SKM-1 (cell line): Measurements from ENCODE around the gene RPL11.
"Not testable (repeated sequence)": the region's sequence is repeated elsewhere in the genome, so short reads cannot be mapped to it uniquely, and the experiment has no call there.

Experiments used
- DNase-seq: peaks from one replicate; lab custom pipeline; 2025; ENCODE audit not compliant: unreplicated experiment; lab: John Stamatoyannopoulos, UW

The RPL11 gene

DNA sequence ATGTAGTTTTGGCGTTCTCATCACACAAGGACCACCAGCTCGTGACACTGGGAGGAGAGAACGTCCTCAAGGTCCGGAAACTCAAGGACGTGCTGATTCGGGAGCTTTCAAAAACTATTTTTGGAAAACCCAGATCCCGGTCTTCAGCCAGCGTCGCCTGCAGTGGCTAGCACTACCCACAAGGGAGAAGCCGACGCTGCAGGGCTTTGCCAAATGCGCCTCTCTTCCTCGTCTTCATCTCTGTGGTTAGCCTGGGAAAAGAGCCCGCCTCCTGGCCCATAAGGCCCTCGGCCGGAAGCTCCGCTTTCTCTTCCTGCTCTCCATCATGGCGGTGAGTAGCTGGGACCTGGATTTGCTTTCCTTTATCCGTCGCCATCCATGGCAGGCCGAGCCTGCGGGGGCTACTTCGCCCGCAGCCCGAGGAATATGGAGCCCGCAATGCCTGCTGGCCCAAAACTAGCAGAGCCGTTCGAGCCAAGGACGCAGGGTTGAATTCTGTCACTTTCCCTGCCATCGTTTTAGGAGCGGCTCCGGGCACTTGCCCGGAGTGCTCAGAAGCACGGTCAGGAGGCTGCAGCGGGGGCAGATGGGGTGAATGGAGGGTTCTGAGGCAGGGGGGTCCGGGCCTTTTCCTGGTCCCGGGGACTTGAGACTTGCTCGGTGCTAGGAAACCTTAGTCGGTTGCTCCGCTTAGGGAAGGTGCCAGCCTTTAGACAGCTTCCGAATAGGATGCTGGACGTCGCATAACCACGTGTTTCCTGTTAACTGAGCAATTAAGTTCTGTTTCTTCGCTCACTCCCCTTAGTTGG lies at the start of gene RPL11:
RPL11 (plus strand) TSS at position 308 of the 809 bp plus-strand sequence; CDS start at position 326, 18 bp downstream.
- peak; percentile 89 for DNase-seq

DNA sequence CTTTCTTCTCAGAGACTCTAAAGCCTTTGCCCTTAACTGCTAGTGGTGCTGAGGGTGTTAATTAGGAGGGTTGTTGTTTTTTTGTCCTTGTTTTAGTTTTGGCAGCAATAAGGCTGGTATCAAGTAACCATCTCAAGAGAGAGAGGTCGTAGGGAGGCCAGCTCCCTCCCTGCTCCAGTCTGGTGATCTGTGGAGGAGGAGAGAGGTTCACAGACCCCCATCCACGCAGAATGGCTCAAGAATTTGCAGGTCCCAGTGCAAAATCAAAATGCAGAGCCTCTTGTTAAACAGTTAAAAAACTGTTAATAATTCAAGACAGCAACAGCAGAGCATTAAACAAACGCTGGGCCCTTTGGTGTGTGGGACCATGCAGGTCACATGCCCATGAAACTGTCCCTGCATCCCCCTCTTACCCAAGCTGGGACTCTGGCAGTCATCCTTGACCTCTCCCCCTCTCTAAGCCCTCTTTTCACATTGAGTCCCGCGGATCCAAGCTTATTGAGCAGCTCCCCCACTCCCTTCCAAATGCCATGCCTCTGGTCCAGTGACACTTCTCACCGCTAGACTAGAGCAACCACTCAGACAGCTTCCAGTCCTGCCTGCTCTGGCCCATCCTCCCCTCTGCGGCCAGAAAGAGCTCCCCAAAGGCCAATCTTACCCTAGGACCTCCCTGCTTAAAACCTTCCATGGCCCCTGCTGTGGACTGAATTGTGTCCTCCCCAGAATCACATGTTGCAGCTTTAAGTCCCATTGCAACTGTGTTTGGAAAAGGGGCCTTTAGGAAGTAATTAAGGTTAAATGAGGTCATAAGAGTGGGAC lies 47.7 kb upstream of the RPL11 start:
- no peak for DNase-seq

DNA sequence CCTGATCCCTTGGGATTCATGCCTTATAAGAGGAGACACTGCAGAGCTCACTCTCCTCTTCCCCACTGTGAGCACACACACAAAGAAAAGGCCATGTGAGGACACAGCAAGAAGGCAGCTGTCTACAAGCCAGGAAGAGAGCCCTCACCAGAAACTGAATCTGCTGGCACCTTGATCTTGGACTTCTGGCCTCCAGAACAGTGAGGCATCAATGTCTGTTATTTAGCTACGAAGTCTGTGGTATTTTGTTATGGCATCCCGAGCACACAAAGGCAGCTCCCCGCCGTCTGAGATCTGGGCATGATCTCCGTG lies 47.1 kb upstream of the RPL11 start:
- no peak for DNase-seq

DNA sequence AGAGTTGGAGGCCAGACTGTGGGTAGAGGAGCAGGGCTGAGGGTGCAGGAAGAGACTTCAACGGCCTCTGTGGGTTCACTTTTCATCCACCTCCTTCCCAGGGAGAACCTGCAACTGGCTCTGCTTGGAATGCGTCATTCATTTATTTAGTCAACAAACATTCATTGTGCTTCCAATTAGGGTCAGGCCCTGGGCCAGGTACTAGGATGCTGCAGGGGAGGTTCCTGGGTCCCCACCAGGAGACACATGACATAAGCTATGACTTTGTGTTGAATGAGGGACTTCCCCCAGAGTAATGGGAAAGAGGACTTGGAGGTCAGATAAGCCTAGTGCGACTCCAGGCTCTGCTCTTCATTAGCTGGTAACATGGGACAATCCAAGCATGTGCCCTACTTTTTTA lies 46.3 kb upstream of the RPL11 start:
- DNase-seq: no peak

DNA sequence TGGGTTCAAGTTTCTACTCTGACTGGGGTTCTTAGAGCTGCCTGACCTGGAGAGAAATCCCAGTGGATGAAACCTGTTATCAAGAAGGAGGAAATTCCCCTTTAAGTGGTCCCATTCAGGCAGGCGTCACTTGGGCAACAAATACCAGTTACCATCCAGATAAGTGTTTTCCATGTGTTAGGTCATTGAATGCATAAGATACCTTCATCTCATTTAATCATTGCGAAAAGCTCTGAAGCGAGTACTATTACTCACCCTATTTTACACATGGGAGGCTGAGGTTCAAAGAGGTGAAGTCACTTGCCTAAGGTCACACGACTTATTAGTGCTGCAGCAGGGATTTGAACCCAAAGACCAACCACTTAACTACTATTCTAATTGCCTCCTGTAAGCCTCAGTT lies 45.5 kb upstream of the RPL11 start:
- no peak for DNase-seq

DNA sequence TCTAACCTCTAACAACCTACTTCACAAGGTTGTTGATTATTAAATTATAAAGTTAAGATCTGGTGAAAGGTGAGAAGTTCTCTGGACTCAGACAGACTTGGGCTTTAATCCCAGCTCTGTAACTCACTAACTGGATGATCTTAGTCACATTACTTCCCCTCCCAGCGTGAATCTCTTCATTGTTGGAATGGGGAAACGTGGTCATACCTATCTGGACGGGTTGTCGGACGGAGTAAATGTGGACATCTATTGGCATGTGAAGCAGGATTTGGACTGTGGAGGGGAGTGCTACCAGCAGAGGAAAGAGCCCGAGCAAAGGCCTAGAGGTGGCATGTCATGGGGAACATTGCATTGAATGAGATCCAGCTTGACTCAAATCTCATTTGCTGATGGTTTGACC lies 45.1 kb upstream of the RPL11 start:
- DNase-seq: no peak

DNA sequence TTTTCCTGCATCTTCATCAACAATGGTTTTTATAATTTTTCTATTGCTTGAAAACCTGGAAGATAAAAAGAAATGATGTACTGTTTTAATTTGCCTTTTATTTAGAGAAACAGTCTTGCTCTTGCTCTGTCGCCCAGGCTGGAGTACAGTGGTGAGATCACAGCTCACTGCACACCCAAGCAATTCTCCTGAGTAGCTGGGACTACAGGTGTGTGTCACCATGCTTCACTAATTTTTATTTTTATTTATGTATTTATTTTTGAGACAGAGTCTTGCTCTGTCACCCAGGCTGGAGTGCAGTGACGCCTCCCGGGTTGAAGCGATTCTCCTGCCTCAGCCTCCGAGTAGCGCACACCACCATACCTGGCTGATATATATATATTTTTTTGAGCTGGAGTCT lies 43.0 kb upstream of the RPL11 start:
- no peak for DNase-seq

DNA sequence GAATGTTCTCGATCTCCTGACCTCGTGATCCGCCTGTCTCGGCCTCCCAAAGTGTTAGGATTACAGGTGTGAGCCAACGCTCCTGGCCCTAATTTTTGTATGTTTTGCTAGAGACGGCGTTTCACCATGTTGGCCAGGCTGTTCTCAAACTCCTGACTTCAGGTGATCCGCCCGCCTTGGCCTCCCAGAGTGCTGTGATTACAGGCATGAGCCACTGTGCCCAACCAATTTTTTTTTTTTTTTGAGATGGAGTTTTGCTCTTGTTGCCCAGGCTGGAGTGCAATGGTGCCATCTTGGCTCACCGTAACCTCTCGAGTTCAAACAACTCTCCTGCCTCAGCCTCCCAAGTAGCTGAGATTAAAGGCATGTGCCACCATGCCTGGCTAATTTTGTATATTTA lies 42.4 kb upstream of the RPL11 start:
- not testable (repeated sequence) for DNase-seq

DNA sequence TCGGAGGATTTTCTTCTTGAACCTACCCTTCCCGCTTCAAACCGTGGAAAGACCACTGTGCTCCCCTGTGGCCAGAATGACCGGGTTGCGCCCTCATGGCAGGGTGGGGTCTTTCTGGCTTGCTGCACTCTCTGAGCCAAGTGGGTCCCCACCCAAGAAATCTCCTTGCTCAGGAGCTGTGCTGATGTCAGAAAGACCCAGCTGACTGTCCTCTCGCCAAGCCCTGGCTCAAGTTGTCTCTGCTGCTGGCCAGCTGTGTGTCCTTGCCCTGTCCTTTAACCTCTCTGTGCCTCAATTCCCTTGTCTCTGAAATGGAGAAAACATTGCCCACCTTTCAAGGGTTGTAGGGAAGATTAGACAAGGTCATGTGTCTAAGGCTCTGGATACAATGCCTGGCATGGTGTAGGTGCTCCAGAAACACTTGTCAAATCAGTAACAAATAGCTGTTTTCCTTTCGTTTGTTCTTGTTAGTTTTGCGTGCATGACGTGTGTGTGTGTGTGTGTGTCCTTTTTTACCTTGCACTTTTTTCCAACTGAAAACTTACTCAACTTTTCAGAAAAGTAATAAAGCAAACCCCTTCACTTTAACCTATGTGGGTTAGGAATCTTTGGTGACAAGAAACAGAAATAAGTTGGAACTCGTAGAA lies 41.1 kb upstream of the RPL11 start:
- DNase-seq: no peak

DNA sequence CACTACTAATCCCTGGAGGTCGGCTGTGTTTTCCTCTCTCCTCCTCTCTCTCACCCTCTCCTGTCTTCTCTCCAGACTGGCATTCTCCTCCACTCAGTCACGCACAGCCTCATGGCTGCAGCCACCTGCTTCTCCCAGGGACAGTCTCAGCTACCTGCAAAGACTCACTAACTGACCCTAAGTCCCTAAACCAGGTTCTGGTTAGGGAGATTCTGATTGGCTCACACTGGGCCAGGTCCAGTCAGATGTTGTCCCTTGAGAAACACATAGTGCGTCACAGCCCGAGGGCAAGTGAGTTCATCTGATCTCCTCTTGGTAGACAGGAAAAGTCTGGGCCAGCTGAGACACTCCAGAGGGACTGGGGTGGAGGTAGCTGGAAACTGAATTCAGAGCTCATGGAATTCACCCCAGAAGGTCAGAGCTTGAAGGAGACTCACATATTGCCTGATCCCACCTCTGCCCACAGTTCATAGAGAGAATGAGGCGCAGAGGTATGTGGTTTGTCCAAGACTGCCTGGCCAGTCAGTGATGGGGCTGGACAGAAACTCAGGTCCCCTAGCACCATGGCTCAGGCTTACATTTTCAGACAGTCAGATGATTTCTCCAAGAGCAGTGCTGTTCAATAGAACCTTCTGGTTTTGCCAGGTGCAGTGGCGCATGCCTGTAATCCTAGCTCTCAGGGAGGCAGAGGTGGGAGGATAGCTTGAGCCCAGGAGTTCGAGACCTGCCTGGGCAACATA lies 40.4 kb upstream of the RPL11 start:
- DNase-seq: no peak

DNA sequence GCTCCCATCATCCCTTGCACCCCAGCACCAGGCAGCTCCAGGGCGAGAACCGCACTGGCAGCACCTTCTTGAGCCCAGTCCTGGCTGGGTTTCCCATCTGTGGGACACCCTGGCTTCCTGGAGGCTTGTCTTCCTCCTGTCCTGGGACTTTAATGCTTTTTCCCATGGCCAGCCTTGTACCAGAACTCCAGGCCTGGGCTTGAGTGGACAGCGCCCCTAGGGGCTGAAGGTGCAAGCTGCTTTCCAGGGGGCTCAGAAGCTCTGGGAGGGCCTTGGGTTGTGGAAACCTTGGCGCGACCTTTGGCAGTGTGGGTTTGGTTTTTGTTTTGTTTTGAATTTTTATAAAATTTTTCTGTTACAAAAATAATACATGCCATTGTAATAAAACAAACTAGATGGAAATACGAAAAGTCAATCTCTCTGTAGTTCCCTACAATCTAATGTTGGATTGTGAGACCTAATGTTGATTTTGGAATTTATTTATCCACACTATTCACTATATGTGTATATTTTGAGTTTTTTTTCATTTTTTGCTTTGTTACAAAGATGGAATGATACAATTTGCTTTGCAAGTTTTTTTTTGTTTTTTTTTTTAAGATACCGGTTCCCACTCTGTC lies 33.8 kb upstream of the RPL11 start:
- peak; percentile 7 for DNase-seq

DNA sequence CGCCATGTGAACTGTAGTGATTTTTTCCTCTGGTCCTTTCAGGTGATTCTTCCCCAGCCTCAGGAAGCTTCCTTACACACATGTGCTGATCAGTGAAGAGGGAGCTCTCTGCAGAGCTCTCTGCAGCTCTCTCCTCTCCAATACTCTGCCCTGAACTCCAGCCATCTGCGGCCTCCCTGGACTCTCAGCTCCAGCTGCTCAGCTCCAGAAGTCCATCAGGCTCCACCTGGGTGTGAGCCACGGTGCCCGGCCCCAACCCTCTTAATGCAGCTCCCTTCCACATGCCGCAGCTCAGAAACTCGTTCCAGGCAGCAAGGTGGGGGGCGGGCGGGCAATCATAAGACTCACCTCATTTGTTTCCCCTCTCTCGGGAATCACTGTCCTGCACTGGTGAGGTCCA lies 30.9 kb upstream of the RPL11 start:
- no peak for DNase-seq

DNA sequence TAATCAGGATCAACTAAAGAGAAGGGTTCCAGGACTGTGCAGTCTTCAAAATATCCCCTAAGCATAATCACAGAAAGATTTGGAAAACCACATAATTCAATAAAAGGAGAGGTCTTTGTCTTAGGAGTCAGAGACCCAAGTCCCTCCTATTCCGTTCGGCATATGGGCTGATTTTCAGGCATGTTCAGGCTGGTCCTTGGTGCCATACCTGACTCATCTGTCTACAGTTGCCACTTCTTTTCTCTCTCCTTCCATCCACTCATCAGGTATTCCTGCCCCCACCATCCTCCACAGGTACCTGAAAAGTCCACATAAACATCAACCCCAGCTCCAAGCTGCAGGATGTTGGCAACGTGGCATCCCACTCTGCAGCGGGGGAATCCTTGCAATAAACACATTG lies 29.7 kb upstream of the RPL11 start:
- DNase-seq: no peak

DNA sequence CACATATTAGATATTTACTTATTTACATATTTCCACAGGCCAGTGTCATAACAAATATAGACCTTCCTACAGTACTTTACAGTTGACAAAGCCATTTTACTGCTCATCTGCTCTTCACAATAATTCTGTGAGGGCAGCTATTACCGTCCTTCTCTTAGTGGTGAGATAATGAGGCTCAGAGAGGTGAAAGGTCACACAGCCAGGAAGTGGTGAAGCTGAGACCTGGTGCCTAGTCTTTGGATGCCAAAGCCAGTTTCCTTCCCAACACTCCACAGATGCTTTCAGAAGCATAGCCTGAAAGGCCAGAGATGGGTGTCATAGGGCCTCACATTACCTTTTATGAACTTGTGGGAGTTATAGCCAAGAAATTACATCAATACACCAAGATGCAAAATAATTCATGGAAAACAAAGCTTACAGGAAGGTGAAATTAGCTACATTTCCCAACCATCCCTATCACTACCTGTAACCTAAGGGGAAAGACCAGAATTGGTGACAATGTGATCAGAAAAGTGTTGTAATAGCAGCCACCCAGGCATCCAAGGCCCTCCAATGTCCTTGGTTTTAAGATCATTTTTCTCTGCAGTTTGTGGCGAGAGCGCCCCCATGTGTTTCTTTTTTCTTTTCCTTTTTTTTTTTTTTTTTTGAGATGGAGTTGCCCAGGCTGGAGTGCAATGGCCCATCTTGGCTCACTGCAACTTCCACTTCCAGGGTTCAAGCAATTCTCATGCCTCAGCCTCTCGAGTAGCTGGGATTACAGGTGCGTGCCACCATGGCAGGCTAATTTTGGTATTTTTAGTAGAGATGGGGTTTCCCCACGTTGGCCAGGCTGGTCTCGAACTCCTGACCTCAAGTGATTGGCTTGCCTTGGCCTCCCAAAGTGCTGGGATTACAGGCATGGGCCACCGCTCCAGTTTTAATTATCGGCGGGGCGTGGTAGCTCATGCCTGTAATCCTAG lies 26.5 kb upstream of the RPL11 start:
- peak; percentile 2 for DNase-seq

DNA sequence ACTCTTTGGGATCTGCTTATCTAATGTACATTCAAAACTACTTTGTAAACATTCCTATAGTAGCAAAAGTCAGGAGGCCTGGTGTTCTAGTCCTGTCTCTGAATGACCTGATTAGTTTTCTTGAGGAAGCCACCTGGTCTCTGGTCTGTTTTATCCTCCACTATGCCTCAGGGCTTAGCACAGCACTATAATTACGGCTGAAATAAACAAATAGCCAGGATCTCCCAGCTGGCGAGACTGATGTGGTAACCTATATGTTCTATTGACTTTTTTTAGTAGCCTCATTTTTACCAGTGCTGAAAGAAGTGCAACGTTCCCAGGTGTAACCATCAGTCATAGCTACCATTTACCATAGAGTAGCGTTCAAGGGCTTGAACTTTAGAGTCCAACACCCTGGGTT lies 24.2 kb upstream of the RPL11 start:
- no peak for DNase-seq

DNA sequence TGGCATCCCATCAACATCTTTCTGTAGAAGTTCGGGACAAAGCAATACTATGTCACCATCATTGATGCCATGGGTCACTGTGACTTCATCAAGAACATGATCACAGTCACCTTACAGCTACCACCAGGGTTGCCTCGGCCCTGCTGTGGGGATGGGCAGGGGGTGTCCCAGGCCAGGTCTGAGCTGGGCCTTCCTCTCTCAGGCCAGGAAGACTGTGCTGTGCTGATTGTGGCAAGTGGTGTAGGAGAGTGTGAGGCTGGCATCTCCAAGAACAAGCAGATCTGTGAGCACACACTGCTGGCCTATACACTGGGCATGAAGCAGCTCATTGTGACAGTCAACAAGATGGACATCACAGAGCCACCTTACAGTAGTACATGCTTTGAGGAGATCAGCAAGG lies 20.9 kb upstream of the RPL11 start:
- DNase-seq: no peak

DNA sequence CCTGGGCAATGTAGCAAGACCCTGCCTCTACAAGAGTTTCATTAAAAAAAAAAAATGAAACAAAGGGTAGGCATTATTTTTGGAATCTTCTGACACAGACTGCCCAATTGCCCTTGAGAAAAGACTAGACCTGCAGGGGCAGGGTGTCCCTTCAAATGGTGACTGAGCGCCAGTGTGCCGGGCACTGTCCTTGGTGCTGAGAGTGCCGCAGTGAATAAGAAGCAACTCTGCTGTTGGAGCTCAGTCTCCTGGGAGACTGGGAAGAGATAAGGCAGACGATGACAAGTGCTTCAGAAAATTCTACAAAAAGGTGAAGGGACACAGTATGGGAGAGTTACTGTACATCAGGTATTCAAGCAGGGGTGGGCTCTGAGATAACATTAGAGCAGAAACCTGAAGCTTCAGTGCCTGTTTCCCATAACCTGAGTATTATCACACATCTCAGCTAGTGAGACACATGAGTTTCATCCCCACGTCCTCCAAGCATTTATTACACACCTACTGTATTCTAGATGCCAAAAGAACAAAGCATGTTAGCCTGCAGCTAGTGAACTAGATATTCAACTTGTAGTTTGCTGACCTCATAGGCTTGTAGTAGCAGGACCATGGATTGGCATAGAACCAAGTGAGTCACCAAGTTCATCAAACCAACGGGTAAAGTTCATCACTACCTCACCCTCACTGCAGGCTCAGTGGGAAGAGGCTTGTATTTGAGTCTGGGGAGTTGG lies 18.4 kb upstream of the RPL11 start:
- DNase-seq: no peak

DNA sequence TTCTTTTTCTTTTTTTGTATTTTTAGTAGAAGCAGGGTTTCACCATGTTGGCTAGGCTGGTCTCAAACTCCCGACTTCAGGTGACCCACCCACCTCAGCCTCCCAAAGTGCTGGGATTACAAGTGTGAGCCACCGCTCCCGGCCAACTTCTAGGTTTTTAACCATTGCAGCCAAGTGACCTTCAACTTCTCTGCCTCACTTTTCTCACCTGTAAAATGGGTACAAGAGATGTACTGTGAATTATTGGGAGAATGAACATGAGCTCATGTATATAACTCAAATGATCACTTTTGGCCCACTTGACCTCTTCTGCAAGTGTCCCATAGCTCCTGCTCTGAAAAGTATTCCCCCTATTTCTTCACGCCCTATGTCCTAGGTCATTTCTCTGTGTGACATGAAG lies 11.8 kb upstream of the RPL11 start:
- no peak for DNase-seq

DNA sequence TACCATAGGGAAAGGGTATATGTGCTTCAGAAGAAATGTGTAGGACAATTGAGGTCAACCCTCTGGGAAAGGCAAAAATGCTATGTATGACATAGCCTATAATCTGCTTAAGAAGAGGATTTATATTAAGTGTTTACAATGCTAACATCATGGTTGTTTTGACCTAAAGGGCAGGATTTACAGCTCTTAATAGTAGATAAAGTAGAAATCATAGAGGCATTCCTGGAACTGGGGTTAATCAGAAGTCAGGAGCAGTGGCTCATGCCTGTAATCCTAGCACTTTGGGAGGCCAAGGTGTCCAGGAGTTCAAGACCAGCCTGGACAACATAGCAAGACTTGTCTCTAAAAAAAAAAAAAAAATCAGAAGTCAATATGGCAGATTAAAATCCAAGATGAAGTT lies 8.7 kb upstream of the RPL11 start:
- DNase-seq: no peak
